Measurements from ENCODE around the gene RAD18. TPM values are rescaled to one million over a fixed set of nuclear protein-coding genes. Genes with fewer than 3 reads are reported as not detected.

Gene RAD18
- total and polyA plus RNA-seq, 11 donors, result 0.76 to 6.1 (median 2.5) TPM

- Histone ChIP-seq H3K27ac (no peak overlapping the region), H3K27me3 (no peaks in the 10 kb centered on the region), H3K9me3 (no peaks in the 10 kb centered on the region), H3K4me1 (peaks cover 0 to 18% (median 3%) of the 10 kb centered on the region in 12 donors), H3K36me3 (peaks cover 0 to 2% (median 0%) of the 10 kb centered on the region in 9 donors), H3K4me3 (no peak overlapping the region)
- TF ChIP-seq POLR2A (IDR thresholded peaks at IDR 0.05), result no peak
- TF ChIP-seq CTCF (IDR thresholded peaks at IDR 0.05), result no peak
- 85 to 89% (median 88%) methylated on average over 8 of the region's 8 CpGs for WGBS, 4 donors
- intact Hi-C loops (cut with DNase I), result loop anchor here (1.0 to 5.0 kb wide), 5 partner anchors 78 to 313 kb away; no protein-coding TSS in a partner anchor
- DNase-seq (no peak), ATAC-seq (no peak)
These were observed 25.7 kb upstream of the RAD18 start for GRCh38 chr3:8988791-8989558.

GRCh38 chr3:8988384-8988655 is 25.0 kb upstream of the RAD18 start:
- Histone ChIP-seq H3K4me3 (no peak overlapping the region), H3K27me3 (no peaks in the 10 kb centered on the region), H3K4me1 (peaks cover 0 to 18% (median 3%) of the 10 kb centered on the region in 12 donors), H3K36me3 (no peaks in the 10 kb centered on the region), H3K27ac (no peak overlapping the region), H3K9me3 (no peaks in the 10 kb centered on the region)
- TF ChIP-seq CTCF (IDR thresholded peaks at IDR 0.05) (no peak), POLR2A (IDR thresholded peaks at IDR 0.05) (no peak)
- ATAC-seq, result no peak
- 14 to 41% (median 29%) methylated on average over 2 of the region's 2 CpGs for WGBS, 4 donors
- intact Hi-C loops (cut with DNase I), result loop anchor here (1.0 to 5.0 kb wide), 5 partner anchors 78 to 314 kb away; no protein-coding TSS in a partner anchor
- no peak for DNase-seq

GRCh38 chr3:8987645-8988383 is 24.5 kb upstream of the RAD18 start:
- ATAC-seq (peak; percentile 56 to 81 (median 66)), DNase-seq (peak in 4 of 5 donors; percentile 52 to 68 (median 57))
- H3K36me3 ChIP-seq, result no peaks in the 10 kb centered on the region
- no peak overlapping the region for H3K4me3 ChIP-seq
- TF ChIP-seq POLR2A (IDR thresholded peaks at IDR 0.05) (no peak), CTCF (IDR thresholded peaks at IDR 0.05) (peak; percentile 63 to 85 (median 74))
- no peaks in the 10 kb centered on the region for H3K27me3 ChIP-seq
- WGBS, 4 donors, result 27 to 51% (median 36%) methylated on average over 14 to 15 of the region's 15 CpGs
- no peaks in the 10 kb centered on the region for H3K9me3 ChIP-seq
- H3K27ac ChIP-seq, result no peak overlapping the region
- intact Hi-C loops (cut with DNase I), result loop anchor here (1.0 to 5.0 kb wide), 5 partner anchors 79 to 314 kb away; no protein-coding TSS in a partner anchor
- peaks cover 0 to 18% (median 3%) of the 10 kb centered on the region in 12 donors for H3K4me1 ChIP-seq

- Histone ChIP-seq H3K27me3 (no peaks in the 10 kb centered on the region), H3K36me3 (no peaks in the 10 kb centered on the region), H3K9me3 (no peaks in the 10 kb centered on the region), H3K4me3 (no peak overlapping the region), H3K4me1 (peaks cover 0 to 18% (median 3%) of the 10 kb centered on the region in 12 donors), H3K27ac (no peak overlapping the region)
- TF ChIP-seq POLR2A (IDR thresholded peaks at IDR 0.05) (no peak), CTCF (IDR thresholded peaks at IDR 0.05) (no peak)
- intact Hi-C loops (cut with DNase I), result loop anchor here in 9 of 10 donors (1.0 to 5.0 kb wide), 3 partner anchors 80 to 315 kb away; no protein-coding TSS in a partner anchor
- ATAC-seq, result no peak
- 74 to 85% (median 83%) methylated on average over 6 of the region's 6 CpGs for WGBS, 4 donors
- no peak for DNase-seq
These were observed 24.0 kb upstream of the RAD18 start for GRCh38 chr3:8987226-8987625.
